WTC11 (cell line): ENCODE measurements around the gene VGLL3. TPM values are rescaled to one million over a fixed set of nuclear protein-coding genes. Genes with fewer than 3 reads are reported as not detected.

Experiments used
- ATAC-seq: fragments of 200-7000 bp; cut with Tn5 transposase; 2 replicates; pipeline ENCODE4 v1.10.0; 2021; ENCODE audit warnings: mild to moderate bottlenecking, moderate library complexity
- CTCF ChIA-PET: fragments of 300-600 bp; sonication (Branson Sonifier 250); formaldehyde crosslinking; loops from one replicate; lab custom pipeline; 2021; ENCODE audit warnings: antibody characterized with exemption; lab: Charles Lee
- POLR2A ChIA-PET: fragments of 350-600 bp; sonication (Branson Sonifier 250); formaldehyde crosslinking; loops from one replicate; lab custom pipeline; 2021; ENCODE audit warnings: antibody characterized with exemption; lab: Charles Lee
- DNase-seq: peaks from one replicate; pipeline ENCODE4 v3.0.0; 2021; ENCODE audit warnings: low spot score
- H3K27ac Mint-ChIP-seq: 2 replicates; pipeline ENCODE4 v1.8.0; 2021; ENCODE audit warnings: mixed read lengths
- H3K27me3 Mint-ChIP-seq: 2 replicates; pipeline ENCODE4 v1.8.0; 2021; ENCODE audit warnings: low read depth, mild to moderate bottlenecking, moderate library complexity, mixed read lengths
- H3K36me3 Mint-ChIP-seq: 2 replicates; pipeline ENCODE4 v1.8.0; 2021; ENCODE audit warnings: mixed read lengths
- H3K4me1 Mint-ChIP-seq: 2 replicates; pipeline ENCODE4 v1.8.0; 2022; ENCODE audit warnings: mixed read lengths
- H3K4me3 Mint-ChIP-seq: 2 replicates; pipeline ENCODE4 v1.8.0; 2021; ENCODE audit warnings: mild to moderate bottlenecking, moderate library complexity, mixed read lengths
- H3K9me3 Mint-ChIP-seq: 2 replicates; pipeline ENCODE4 v1.8.0; 2021; ENCODE audit warnings: mixed read lengths
- CDX4 ChIP-seq: fragments of 250-450 bp; sonication (Bioruptor Pico); IDR thresholded peaks from 2 replicates; pipeline ENCODE4 v1.9.0; 2021; ENCODE audit warnings: moderate library complexity, mild to moderate bottlenecking, inconsistent platforms, borderline replicate concordance
- CREB1 ChIP-seq: sonication (generic); formaldehyde crosslinking; IDR thresholded peaks from 2 replicates; pipeline ENCODE4 v1.8.0; 2023; ENCODE audit warnings: mild to moderate bottlenecking, missing genetic modification reagents
- ETV6 ChIP-seq: sonication (generic); formaldehyde crosslinking; IDR thresholded peaks from 2 replicates; pipeline ENCODE4 v1.8.1; 2022; ENCODE audit warnings: mild to moderate bottlenecking, missing genetic modification reagents
- FOXP1 ChIP-seq: sonication (generic); formaldehyde crosslinking; IDR thresholded peaks from 2 replicates; pipeline ENCODE4 v1.8.0; 2022; ENCODE audit warnings: missing genetic modification reagents, mild to moderate bottlenecking, moderate library complexity, borderline replicate concordance
- FOXP4 ChIP-seq: sonication (generic); formaldehyde crosslinking; IDR thresholded peaks from 2 replicates; pipeline ENCODE4 v1.8.0; 2022; ENCODE audit warnings: mild to moderate bottlenecking, missing genetic modification reagents
- IRF2 ChIP-seq: sonication (generic); formaldehyde crosslinking; IDR thresholded peaks from 2 replicates; pipeline ENCODE4 v1.8.0; 2022; ENCODE audit warnings: low read depth, missing genetic modification reagents, borderline replicate concordance
- JAZF1 ChIP-seq: fragments of 250-450 bp; sonication (Bioruptor Pico); IDR thresholded peaks from 2 replicates; pipeline ENCODE4 v1.9.0; 2021; ENCODE audit warnings: moderate library complexity, mild to moderate bottlenecking, inconsistent platforms
- JUN ChIP-seq: sonication (generic); formaldehyde crosslinking; IDR thresholded peaks from 2 replicates; pipeline ENCODE4 v1.8.0; 2023; ENCODE audit warnings: mild to moderate bottlenecking, missing genetic modification reagents
- MYBL2 ChIP-seq: sonication (generic); formaldehyde crosslinking; IDR thresholded peaks from 2 replicates; pipeline ENCODE4 v1.8.1; 2023; ENCODE audit warnings: mild to moderate bottlenecking, moderate library complexity, missing genetic modification reagents
- NFATC4 ChIP-seq: fragments of 250-450 bp; sonication (Bioruptor Pico); IDR thresholded peaks from 2 replicates; pipeline ENCODE4 v1.9.0; 2021; ENCODE audit warnings: mild to moderate bottlenecking
- NR1H2 ChIP-seq: sonication (generic); formaldehyde crosslinking; IDR thresholded peaks from 2 replicates; pipeline ENCODE4 v1.9.0; 2021; ENCODE audit warnings: mild to moderate bottlenecking, moderate library complexity, missing genetic modification reagents
- NR2C2 ChIP-seq: sonication (generic); formaldehyde crosslinking; IDR thresholded peaks from 2 replicates; pipeline ENCODE4 v1.8.0; 2022; ENCODE audit warnings: mild to moderate bottlenecking, missing genetic modification reagents
- OVOL2 ChIP-seq: fragments of 250-450 bp; sonication (Bioruptor Pico); IDR thresholded peaks from 2 replicates; pipeline ENCODE4 v1.9.0; 2021; ENCODE audit warnings: mild to moderate bottlenecking, borderline replicate concordance
- RELA ChIP-seq: sonication (generic); formaldehyde crosslinking; IDR thresholded peaks from 2 replicates; pipeline ENCODE4 v1.8.1; 2022; ENCODE audit warnings: missing genetic modification reagents, mild to moderate bottlenecking, borderline replicate concordance
- SMAD4 ChIP-seq: sonication (generic); formaldehyde crosslinking; IDR thresholded peaks from 2 replicates; pipeline ENCODE4 v1.8.0; 2022; ENCODE audit warnings: mild to moderate bottlenecking, missing genetic modification reagents
- TEAD1 ChIP-seq: sonication (generic); formaldehyde crosslinking; IDR thresholded peaks from 2 replicates; pipeline ENCODE4 v1.8.0; 2022; ENCODE audit warnings: mild to moderate bottlenecking, missing genetic modification reagents
- TEAD4 ChIP-seq: sonication (generic); formaldehyde crosslinking; IDR thresholded peaks from 2 replicates; pipeline ENCODE4 v1.8.0; 2022; ENCODE audit warnings: mild to moderate bottlenecking, missing genetic modification reagents
- TP53 ChIP-seq: sonication (generic); formaldehyde crosslinking; IDR thresholded peaks from 2 replicates; pipeline ENCODE4 v1.8.1; 2023; ENCODE audit warnings: mild to moderate bottlenecking, missing genetic modification reagents
- ZBTB43 ChIP-seq: sonication (generic); formaldehyde crosslinking; IDR thresholded peaks from 2 replicates; pipeline ENCODE4 v1.8.1; 2023; ENCODE audit warnings: mild to moderate bottlenecking, missing genetic modification reagents
- ZNF121 ChIP-seq: sonication (generic); formaldehyde crosslinking; IDR thresholded peaks from 2 replicates; pipeline ENCODE4 v1.8.0; 2023; ENCODE audit warnings: missing genetic modification reagents
- ZNF232 ChIP-seq: sonication (generic); formaldehyde crosslinking; IDR thresholded peaks from 2 replicates; pipeline ENCODE4 v1.8.0; 2022; ENCODE audit warnings: mild to moderate bottlenecking, missing genetic modification reagents
- ZNF317 ChIP-seq: sonication (generic); formaldehyde crosslinking; IDR thresholded peaks from 2 replicates; pipeline ENCODE4 v1.8.1; 2023; ENCODE audit warnings: low read depth, mild to moderate bottlenecking, moderate library complexity, missing genetic modification reagents, borderline replicate concordance
- ZNF425 ChIP-seq: fragments of 250-450 bp; sonication (Bioruptor Pico); conservative IDR thresholded peaks from 2 replicates; pipeline ENCODE4 v1.9.0; 2021; ENCODE audit warnings: mild to moderate bottlenecking
- total RNA-seq: library from RNA; stranded (reverse); gene quantifications from 3 replicates; pipeline ENCODE4 v1.2.3, GENCODE V29; 2021
- TF ChIP-seq, protein P1 (sequence below): fragments of 250-450 bp; sonication (Bioruptor Pico); IDR thresholded peaks from 2 replicates; pipeline ENCODE4 v1.9.0; 2021; ENCODE audit warnings: mild to moderate bottlenecking, borderline replicate concordance
- TF ChIP-seq, protein P2 (sequence below): fragments of 250-450 bp; sonication (Bioruptor Pico); IDR thresholded peaks from 2 replicates; pipeline ENCODE4 v2.1.2; 2022; ENCODE audit warnings: mild to moderate bottlenecking, moderate library complexity

The VGLL3 gene
- total RNA-seq, 1 experiment from 2014 or later: 10.4 TPM

- H3K4me3 Mint-ChIP-seq: no peak overlapping the region
- H3K36me3 Mint-ChIP-seq: 0 out of 2 replicates have a peak, but pooled peaks cover 3% of the 10 kb centered on the region
- peaks cover 3% of the 10 kb centered on the region; the same call in 1 of the 2 replicates for H3K9me3 Mint-ChIP-seq
- TF ChIP-seq CREB1 (CRISPR knock-in tag): no peak
- TF ChIP-seq ZNF121 (CRISPR knock-in tag): no peak
- TF ChIP-seq RELA (CRISPR knock-in tag): no peak
- no peak for TF ChIP-seq TEAD4 (CRISPR knock-in tag)
- TF ChIP-seq, protein P1, sequence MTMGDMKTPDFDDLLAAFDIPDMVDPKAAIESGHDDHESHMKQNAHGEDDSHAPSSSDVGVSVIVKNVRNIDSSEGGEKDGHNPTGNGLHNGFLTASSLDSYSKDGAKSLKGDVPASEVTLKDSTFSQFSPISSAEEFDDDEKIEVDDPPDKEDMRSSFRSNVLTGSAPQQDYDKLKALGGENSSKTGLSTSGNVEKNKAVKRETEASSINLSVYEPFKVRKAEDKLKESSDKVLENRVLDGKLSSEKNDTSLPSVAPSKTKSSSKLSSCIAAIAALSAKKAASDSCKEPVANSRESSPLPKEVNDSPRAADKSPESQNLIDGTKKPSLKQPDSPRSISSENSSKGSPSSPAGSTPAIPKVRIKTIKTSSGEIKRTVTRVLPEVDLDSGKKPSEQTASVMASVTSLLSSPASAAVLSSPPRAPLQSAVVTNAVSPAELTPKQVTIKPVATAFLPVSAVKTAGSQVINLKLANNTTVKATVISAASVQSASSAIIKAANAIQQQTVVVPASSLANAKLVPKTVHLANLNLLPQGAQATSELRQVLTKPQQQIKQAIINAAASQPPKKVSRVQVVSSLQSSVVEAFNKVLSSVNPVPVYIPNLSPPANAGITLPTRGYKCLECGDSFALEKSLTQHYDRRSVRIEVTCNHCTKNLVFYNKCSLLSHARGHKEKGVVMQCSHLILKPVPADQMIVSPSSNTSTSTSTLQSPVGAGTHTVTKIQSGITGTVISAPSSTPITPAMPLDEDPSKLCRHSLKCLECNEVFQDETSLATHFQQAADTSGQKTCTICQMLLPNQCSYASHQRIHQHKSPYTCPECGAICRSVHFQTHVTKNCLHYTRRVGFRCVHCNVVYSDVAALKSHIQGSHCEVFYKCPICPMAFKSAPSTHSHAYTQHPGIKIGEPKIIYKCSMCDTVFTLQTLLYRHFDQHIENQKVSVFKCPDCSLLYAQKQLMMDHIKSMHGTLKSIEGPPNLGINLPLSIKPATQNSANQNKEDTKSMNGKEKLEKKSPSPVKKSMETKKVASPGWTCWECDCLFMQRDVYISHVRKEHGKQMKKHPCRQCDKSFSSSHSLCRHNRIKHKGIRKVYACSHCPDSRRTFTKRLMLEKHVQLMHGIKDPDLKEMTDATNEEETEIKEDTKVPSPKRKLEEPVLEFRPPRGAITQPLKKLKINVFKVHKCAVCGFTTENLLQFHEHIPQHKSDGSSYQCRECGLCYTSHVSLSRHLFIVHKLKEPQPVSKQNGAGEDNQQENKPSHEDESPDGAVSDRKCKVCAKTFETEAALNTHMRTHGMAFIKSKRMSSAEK (CRISPR knock-in tag): no peak
- TF ChIP-seq ZBTB43 (CRISPR knock-in tag): no peak
- TF ChIP-seq JAZF1 (CRISPR knock-in tag): no peak
- no peak for TF ChIP-seq FOXP4 (CRISPR knock-in tag)
- no peak for TF ChIP-seq ETV6 (CRISPR knock-in tag)
- no peak for TF ChIP-seq NR1H2
- no peak for TF ChIP-seq CDX4 (CRISPR knock-in tag)
- TF ChIP-seq JUN (CRISPR knock-in tag): no peak
- TF ChIP-seq SMAD4 (CRISPR knock-in tag): no peak
- no peak for TF ChIP-seq ZNF425 (CRISPR knock-in tag)
- no peak for TF ChIP-seq OVOL2 (CRISPR knock-in tag)
- no peak for TF ChIP-seq TP53 (CRISPR knock-in tag)
- CTCF ChIA-PET: no interaction called here
- no peaks in the 10 kb centered on the region for H3K27me3 Mint-ChIP-seq
- no peak for DNase-seq
- no peak overlapping the region for H3K27ac Mint-ChIP-seq
- POLR2A ChIA-PET: no interaction called here
- peaks cover 18% of the 10 kb centered on the region for H3K4me1 Mint-ChIP-seq
- no peak for ATAC-seq
These were observed 30.4 kb downstream of the VGLL3 start for GRCh38 chr3:86960550-86960949.

GRCh38 chr3:86958534-86958933 lies 32.4 kb downstream of the VGLL3 start:
- peak; percentile 41 for ATAC-seq
- ChIA-PET POLR2A (interaction anchor here (0.9 to 1.0 kb wide), 2 partner anchors 24 to 269 kb away, joined by 3 read pairs; partner anchors contain the start of gene CHMP2B), CTCF (no interaction called here)
- H3K4me3 Mint-ChIP-seq: no peak overlapping the region
- H3K36me3 Mint-ChIP-seq: no peaks in the 10 kb centered on the region
- no peaks in the 10 kb centered on the region for H3K27me3 Mint-ChIP-seq
- H3K4me1 Mint-ChIP-seq: peaks cover 25% of the 10 kb centered on the region
- no peak overlapping the region for H3K27ac Mint-ChIP-seq
- H3K9me3 Mint-ChIP-seq: no peaks in the 10 kb centered on the region
- no peak for DNase-seq
- TF ChIP-seq NR2C2 (CRISPR knock-in tag): no peak
- no peak for TF ChIP-seq FOXP1 (CRISPR knock-in tag)
- no peak for TF ChIP-seq ZNF232
- TF ChIP-seq MYBL2 (CRISPR knock-in tag): no peak
- TF ChIP-seq IRF2 (CRISPR knock-in tag): no peak
- TF ChIP-seq ZNF317 (CRISPR knock-in tag): no peak
- TF ChIP-seq, protein P2, sequence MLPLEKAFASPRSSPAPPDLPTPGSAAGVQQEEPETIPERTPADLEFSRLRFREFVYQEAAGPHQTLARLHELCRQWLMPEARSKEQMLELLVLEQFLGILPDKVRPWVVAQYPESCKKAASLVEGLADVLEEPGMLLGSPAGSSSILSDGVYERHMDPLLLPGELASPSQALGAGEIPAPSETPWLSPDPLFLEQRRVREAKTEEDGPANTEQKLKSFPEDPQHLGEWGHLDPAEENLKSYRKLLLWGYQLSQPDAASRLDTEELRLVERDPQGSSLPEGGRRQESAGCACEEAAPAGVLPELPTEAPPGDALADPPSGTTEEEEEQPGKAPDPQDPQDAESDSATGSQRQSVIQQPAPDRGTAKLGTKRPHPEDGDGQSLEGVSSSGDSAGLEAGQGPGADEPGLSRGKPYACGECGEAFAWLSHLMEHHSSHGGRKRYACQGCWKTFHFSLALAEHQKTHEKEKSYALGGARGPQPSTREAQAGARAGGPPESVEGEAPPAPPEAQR: no peak
- no peak for TF ChIP-seq TEAD1 (CRISPR knock-in tag)
- TF ChIP-seq NFATC4 (CRISPR knock-in tag): no peak
